HG02970 (cell line): ENCODE results near the gene PITPNC1.
"Not testable (repeated sequence)": the region's sequence is repeated elsewhere in the genome, so short reads cannot be mapped to it uniquely, and the experiment has no call there.

Experiments
- ATAC-seq: cut with Tn5 transposase; IDR thresholded peaks from one replicate; pipeline ENCODE4 v1.9.1; 2021; ENCODE audit warnings: mild to moderate bottlenecking, moderate library complexity, moderate number of reproducible peaks; ENCODE audit not compliant: unreplicated experiment, low FRiP score

PITPNC1 gene

GRCh38 chr17:67376737-67377487 is at the start of gene PITPNC1:
Gene PITPNC1 (plus strand): TSS chr17:67377281.
- ATAC-seq = peak; percentile 49

DNA sequence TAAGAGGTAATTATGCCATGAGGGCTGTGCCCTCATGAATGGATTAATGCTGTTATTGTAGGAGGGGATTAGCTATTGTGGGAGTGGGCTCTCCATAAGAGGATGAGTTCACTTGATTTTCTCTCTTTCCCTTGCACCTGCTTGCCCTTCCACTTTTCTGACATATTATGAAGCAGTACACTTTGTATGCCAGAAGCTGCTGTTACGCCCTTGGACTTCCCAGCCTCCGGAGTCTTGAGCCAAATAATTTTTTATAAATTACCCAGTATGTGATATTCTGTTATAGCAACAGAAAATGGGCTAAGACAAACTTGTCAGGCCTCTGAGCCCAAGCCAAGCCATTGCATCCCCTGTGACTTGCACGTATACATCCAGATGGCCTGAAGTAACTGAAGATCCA is 49.1 kb upstream of the PITPNC1 start:
- no peak for ATAC-seq

- not testable (repeated sequence) for ATAC-seq
Observed at GRCh38 chr17:67331381-67332161, 45.5 kb upstream of the PITPNC1 start.

GRCh38 chr17:67332162-67332508 is 44.9 kb upstream of the PITPNC1 start:
- not testable (repeated sequence) for ATAC-seq

DNA sequence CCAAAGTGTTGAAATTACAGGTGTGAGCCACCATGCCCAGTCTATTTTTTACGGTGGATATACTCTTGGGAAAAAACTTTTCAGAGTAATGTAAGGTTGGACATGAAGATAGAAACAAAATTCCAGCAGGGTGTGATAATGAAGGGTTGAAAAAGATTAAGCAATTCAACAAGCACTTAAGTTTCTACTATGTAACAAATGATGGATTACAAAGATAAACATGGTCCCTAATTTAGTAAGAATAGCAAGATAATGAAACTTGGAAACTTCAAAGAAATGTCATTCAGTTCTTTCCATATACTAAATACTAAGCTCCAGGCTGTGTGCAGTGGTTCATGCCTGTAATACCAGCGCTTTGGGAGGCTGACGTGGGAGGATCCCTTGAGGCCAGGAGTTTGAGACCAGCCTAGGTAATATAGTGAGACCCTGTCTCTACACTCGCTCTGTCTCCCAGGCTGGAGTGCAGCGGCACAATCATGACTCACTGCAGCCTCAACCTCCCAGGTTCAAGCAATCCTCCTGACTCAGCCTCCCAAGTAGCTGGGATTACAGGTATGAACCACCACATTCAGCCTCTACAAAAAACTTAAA is 41.7 kb upstream of the PITPNC1 start:
- ATAC-seq = no peak

DNA sequence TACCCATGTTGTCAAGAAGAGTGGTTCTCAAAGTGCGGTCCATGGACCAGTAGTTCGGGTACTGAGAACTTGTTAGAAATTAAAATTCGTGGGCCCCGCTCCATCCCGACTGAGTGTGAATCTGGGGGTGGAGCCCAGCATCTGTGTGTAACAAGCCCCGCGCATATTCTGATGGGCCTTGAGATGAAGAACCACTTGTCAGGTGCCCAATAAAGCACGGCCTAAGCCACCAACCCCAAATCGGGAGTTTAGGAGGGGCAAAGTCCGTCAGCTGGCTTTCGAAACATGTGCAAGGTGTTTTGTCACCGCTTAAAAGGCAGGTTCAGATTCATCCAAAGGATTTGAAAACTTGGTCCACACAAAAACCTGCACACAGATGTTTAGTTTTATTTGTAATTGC is 40.2 kb upstream of the PITPNC1 start:
- ATAC-seq = no peak

GRCh38 chr17:67338353-67338752 is 38.7 kb upstream of the PITPNC1 start:
- ATAC-seq = not testable (repeated sequence)

GRCh38 chr17:67343237-67343636 is 33.8 kb upstream of the PITPNC1 start:
- ATAC-seq = no peak

GRCh38 chr17:67347826-67348225 is 29.3 kb upstream of the PITPNC1 start:
- no peak for ATAC-seq

GRCh38 chr17:67349420-67349819 is 27.7 kb upstream of the PITPNC1 start:
- ATAC-seq = no peak

DNA sequence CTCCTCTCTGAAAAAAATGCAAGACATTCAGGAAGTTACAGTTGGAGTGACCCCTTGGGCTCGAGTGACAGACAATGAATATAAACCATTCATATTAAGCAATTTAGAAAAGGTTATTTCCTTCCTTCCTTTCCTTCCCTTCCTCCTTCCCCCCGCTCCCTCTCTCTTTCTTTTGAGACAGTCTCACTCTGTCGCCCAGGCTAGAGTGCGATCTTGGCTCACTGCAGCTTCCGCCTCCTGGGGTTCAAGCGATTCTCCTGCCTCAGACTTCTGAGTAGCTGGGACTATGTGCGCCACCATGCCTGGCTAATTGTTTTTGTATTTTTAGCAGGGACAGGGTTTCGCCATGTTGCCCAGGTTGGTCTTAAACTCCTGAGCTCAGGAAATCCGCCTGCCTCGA is 23.9 kb upstream of the PITPNC1 start:
- ATAC-seq = no peak

- no peak for ATAC-seq
Observed at GRCh38 chr17:67353929-67354574, 23.0 kb upstream of the PITPNC1 start.

- ATAC-seq = no peak
Observed at GRCh38 chr17:67358612-67359011, 18.5 kb upstream of the PITPNC1 start.

DNA sequence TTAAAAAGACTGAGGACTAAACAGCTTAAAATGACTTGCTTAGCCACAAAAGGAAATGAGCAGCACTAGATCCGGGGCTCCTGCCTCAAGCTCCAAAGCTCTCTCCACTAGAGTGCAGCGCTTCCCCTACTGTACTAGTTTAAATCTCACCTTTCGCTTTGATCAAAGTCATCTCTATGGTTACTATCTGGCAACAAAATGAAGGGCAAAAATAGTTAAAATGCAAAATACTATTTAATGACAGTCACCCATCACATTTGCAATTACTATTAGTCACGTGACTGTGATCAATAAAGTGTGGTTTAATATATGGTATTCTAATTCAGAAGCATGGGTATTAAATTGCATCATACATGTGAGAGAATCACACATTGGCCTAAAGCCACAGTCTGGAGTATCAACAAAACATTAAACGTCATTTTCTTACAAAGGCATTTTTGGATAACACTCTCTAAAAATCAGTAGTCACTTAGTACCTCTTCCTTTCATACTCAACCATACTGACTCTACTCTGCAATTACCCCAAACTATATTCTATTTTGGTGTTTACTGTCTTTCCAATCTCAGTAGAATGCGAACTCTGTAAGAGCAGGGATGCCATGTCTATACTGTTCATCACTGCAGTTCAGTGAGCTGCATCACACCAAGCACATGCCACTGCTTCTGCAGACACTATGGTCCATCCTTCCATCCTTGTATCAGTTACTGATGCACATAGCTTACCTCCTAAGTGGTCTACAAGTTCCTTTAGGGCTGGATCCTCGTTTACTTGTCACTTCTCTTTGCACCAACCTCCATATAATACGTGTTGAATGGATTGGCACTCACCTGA is 16.9 kb upstream of the PITPNC1 start:
- no peak for ATAC-seq

- ATAC-seq = no peak
Observed at GRCh38 chr17:67360880-67361279, 16.2 kb upstream of the PITPNC1 start.

DNA sequence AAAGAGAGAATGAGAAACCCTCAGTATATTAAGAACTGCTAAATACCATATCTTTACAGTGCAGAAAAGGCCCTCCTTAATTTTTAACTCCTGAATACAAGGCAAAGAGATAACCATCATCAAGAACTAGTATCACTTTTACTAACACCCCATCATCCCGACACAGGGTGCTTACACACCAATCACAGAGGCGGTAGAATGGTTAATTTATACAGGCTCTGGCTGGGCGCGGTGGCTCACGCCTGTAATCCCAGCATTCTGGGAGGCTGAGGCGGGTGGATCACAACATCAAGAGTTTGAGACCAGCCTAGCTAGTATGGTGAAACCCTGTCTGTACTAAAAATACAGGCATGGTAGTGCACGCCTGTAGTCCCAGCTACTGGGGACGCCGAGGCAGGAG is 14.9 kb upstream of the PITPNC1 start:
- ATAC-seq = no peak

DNA sequence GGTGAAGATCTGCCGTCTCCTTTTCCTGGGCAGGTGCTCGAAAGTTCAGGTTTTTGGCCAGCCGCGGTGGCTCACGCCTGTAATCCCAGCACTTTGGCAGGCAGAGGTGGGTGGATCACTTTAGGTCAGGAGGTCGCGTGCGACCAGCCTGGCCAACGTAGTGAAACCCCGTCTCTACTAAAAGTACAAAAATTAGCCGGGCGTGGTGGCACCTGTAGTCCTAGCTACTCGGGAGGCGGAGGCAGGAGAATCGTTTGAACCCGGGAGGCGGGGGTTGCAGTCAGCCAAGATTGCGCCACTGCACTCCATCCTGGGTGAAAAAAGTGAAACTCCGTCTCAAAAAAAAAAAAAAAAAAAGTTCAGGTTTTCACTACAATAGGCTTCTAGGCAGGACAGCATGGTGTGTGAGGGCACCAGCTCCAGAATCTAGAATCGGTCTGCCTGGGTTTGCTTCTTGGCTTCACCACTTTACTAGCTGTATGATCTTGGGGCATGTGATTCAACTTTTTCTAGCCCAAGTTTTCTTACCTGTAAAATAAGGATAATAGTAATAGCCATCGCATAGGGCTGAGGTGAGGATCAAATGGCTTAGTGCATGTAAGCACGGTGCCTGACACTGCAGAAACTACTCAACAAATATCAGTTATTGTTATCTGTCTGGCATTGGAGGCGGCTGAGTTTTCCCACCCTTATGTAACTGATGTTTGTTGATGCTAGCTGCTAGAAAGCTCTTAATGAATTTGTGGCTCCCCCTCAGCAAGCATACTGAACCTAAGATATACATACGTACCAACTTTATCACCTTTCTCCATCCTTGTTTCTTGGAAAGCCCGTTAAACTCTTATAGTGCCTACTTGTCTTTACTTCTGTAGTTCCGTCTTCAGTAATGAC is 12.0 kb upstream of the PITPNC1 start:
- ATAC-seq = no peak

DNA sequence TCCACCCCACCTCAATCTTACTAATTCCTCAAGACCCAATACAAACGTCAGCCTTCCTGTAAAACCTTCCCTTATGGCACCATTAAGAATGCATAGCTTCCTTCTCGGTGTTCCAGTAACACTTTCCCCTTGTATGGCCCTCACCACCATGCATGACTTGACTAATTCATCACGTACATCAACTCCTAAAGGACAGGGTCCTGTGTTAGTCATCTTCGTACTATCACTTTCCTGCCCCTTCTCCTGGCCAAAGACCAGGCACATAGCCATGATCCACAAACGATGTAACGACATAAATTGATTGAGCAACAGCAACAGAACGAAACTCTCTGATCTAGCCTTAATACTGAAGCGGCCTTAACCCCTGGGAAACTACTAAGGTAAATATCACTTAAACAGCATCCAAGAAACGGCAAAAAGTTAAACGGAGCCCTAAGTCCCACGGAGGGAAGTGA is 11.3 kb upstream of the PITPNC1 start:
- ATAC-seq = no peak
